ENCODE measurements around the gene LHPP.

GRCh38 chr10:124533266-124533665 is 71.6 kb downstream of the LHPP start:
- TF ChIP-seq POLR2A (IDR thresholded peaks at IDR 0.05; ENCODE audit: low read length) (no peak), EP300 (IDR thresholded peaks at IDR 0.05) (no peak), CTCF (IDR thresholded peaks at IDR 0.05) (no peak), ZFP36 (IDR thresholded peaks at IDR 0.05; ENCODE audit: borderline replicate concordance, partially characterized antibody) (no peak), MAZ (IDR thresholded peaks at IDR 0.05; ENCODE audit: borderline replicate concordance, low read depth, low read length) (no peak), MYC (IDR thresholded peaks at IDR 0.05; ENCODE audit: borderline replicate concordance, low read length) (no peak), CEBPB (IDR thresholded peaks at IDR 0.05) (no peak), MAFK (IDR thresholded peaks at IDR 0.05; ENCODE audit: partially characterized antibody) (no peak), EHMT2 (IDR thresholded peaks at IDR 0.05; ENCODE audit: low read depth) (no peak), ZNF302 (CRISPR knock-in tag; IDR thresholded peaks at IDR 0.05) (no peak), REST (IDR thresholded peaks at IDR 0.05) (no peak), RFX5 (IDR thresholded peaks at IDR 0.05) (no peak), KDM5A (IDR thresholded peaks at IDR 0.05) (no peak)
- TF ChIP-seq, protein P1, sequence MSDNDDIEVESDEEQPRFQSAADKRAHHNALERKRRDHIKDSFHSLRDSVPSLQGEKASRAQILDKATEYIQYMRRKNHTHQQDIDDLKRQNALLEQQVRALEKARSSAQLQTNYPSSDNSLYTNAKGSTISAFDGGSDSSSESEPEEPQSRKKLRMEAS (IDR thresholded peaks at IDR 0.05) = no peak
